A549 (cell line): ENCODE results near the gene TMPRSS9. TPM values are rescaled to one million over a fixed set of nuclear protein-coding genes. Genes with fewer than 3 reads are reported as not detected.

Source experiments
- ATAC-seq, 2 experiments: fragments of 200-7000 bp in 1 of 2; fragments of >200 bp in 1 of 2; cut with Nextera tagmentation in 1 of 2; cut with Tn5 transposase in 1 of 2; 3 replicates each; pipeline versions ENCODE4 v1.8.0 to v1.9.1; 2018 to 2020; ENCODE audit warnings: mild to moderate bottlenecking in 1 of 2, moderate library complexity in 1 of 2
- CTCF ChIA-PET: fragments of 300-600 bp; sonication (Branson Sonifier 250); formaldehyde crosslinking; extraction: SDS; loops from one replicate; lab custom pipeline; 2021; ENCODE audit warnings: antibody characterized with exemption, inconsistent platforms; lab: Yijun Ruan, JAX
- POLR2A ChIA-PET: fragments of 350-600 bp; formaldehyde crosslinking; extraction: SDS; loops from one replicate; lab custom pipeline; 2021; ENCODE audit warnings: antibody characterized with exemption, inconsistent platforms; lab: Yijun Ruan, JAX
- DNase-seq, 2 experiments: peaks; one replicate each; pipeline versions ENCODE4 v3.0.0 to v3.0.0-alpha.2; 2011 to 2016; ENCODE audit warnings: low read depth in 1 of 2, low spot score in 1 of 2
- FAIRE-seq: peaks from 2 replicates; lab custom pipeline; 2011; peaks lifted over from hg19 to GRCh38; lab: Jason Lieb, UNC
- H3K27ac ChIP-seq, 2 experiments: fragments of >200 bp; sonication (Bioruptor Twin); formaldehyde crosslinking; 3 replicates each; pipeline ENCODE4 v1.5.1; 2016 to 2017
- H3K4me1 ChIP-seq: fragments of >200 bp; sonication (Bioruptor Twin); formaldehyde crosslinking; 3 replicates; pipeline ENCODE4 v1.6.1; 2016
- H3K4me2 ChIP-seq: fragments of >200 bp; sonication (Bioruptor Twin); formaldehyde crosslinking; 3 replicates; pipeline ENCODE4 v1.6.1; 2016
- H3K4me3 ChIP-seq: fragments of >200 bp; sonication (Bioruptor Twin); formaldehyde crosslinking; 3 replicates; pipeline ENCODE4 v1.5.1; 2016
- H3K9me3 ChIP-seq: fragments of >200 bp; sonication (Bioruptor Twin); formaldehyde crosslinking; 3 replicates; pipeline ENCODE4 v1.6.1; 2016
- BHLHE40 ChIP-seq: IDR thresholded peaks from 2 replicates; pipeline ENCODE4 v1.6.1; 2012; ENCODE audit warnings: low read depth, low read length, inconsistent platforms
- CHD4 ChIP-seq: fragments of 200-600 bp; sonication (generic); IDR thresholded peaks from 2 replicates; pipeline ENCODE4 v1.6.1; 2016; ENCODE audit warnings: antibody characterized with exemption, mild to moderate bottlenecking, borderline replicate concordance
- EHMT2 ChIP-seq: fragments of 200-600 bp; sonication (generic); IDR thresholded peaks from 2 replicates; pipeline ENCODE4 v1.6.1; 2016; ENCODE audit warnings: antibody characterized with exemption, low read depth, mild to moderate bottlenecking, moderate library complexity
- EP300 ChIP-seq, 2 experiments: fragments of >200 bp; sonication (Bioruptor Twin); formaldehyde crosslinking; IDR thresholded peaks; 2 replicates in 1 of 2; 3 replicates in 1 of 2; pipeline ENCODE4 v1.6.1; 2016 to 2017
- HEYL ChIP-seq: fragments of 250-450 bp; sonication (Bioruptor Pico); IDR thresholded peaks from 2 replicates; pipeline ENCODE4 v1.8.0; 2021; ENCODE audit warnings: mild to moderate bottlenecking, moderate library complexity
- JUN ChIP-seq, 2 experiments: fragments of >200 bp; sonication (Bioruptor Twin); formaldehyde crosslinking; IDR thresholded peaks; 2 replicates in 1 of 2; 3 replicates in 1 of 2; pipeline ENCODE4 v1.6.1; 2016 to 2017
- MAZ ChIP-seq: fragments of 150-350 bp; IDR thresholded peaks from 2 replicates; pipeline ENCODE4 v1.6.1; 2014; ENCODE audit warnings: antibody characterized with exemption, low read depth, low read length, borderline replicate concordance
- MYC ChIP-seq: IDR thresholded peaks from 2 replicates; pipeline ENCODE4 v1.6.1; 2012; ENCODE audit warnings: mild to moderate bottlenecking, inconsistent platforms, low read length, improper control_type of control experiment, borderline replicate concordance
- NPAS2 ChIP-seq: fragments of 250-450 bp; sonication (Bioruptor Pico); IDR thresholded peaks from 2 replicates; pipeline ENCODE4 v1.8.0; 2022; ENCODE audit warnings: mild to moderate bottlenecking, moderate library complexity, borderline replicate concordance
- PHF8 ChIP-seq: fragments of 200-600 bp; sonication (generic); IDR thresholded peaks from 2 replicates; pipeline ENCODE4 v1.6.1; 2016; ENCODE audit warnings: low read depth, mild to moderate bottlenecking, antibody characterized with exemption, moderate library complexity, borderline replicate concordance
- POLR2A ChIP-seq: IDR thresholded peaks from 2 replicates; pipeline ENCODE4 v1.6.1; 2012; ENCODE audit warnings: mild to moderate bottlenecking, low read length
- POLR2AphosphoS2 ChIP-seq: conservative IDR thresholded peaks from 2 replicates; pipeline ENCODE4 v1.6.1; 2012; ENCODE audit warnings: low read length, improper control_type of control experiment, inconsistent platforms
- RARB ChIP-seq: fragments of 250-450 bp; sonication (Bioruptor Pico); IDR thresholded peaks from 2 replicates; pipeline ENCODE4 v1.8.0; 2021; ENCODE audit warnings: mild to moderate bottlenecking, moderate library complexity
- SMC3 ChIP-seq: fragments of >200 bp; sonication (Bioruptor Twin); formaldehyde crosslinking; IDR thresholded peaks from 3 replicates; pipeline ENCODE4 v1.6.1; 2018; ENCODE audit warnings: inconsistent platforms
- TP53 ChIP-seq: fragments of 250-450 bp; sonication (Bioruptor Pico); IDR thresholded peaks from 2 replicates; pipeline ENCODE4 v1.5.0; 2021; ENCODE audit warnings: mild to moderate bottlenecking, moderate library complexity
- WGBS: methylation state at CpG from one replicate; pipeline ENCODE4 v1.1.6; 2017; ENCODE audit errors: missing lambda C conversion rate; 5-methylcytosine and 5-hydroxymethylcytosine counted together
- polyA plus RNA-seq, 4 experiments: library from polyadenylated mRNA; depleted of rRNA in 3 of 4; stranded (reverse); fragments of >200 nt; fragmentation: RNase III in 1 of 4; extraction: RNeasy Plus Mini Kit Qiagen cat#74134 plus additional on column Dnase treatment in 1 of 4; gene quantifications; 2 replicates in 3 of 4; 3 replicates in 1 of 4; pipeline ENCODE4 v1.2.3, GENCODE V29; 2011 to 2017
- TF ChIP-seq, protein P1 (sequence below): fragments of 450-650 bp; IDR thresholded peaks from 2 replicates; pipeline ENCODE4 v1.6.1; 2014; ENCODE audit warnings: antibody characterized with exemption
- TF ChIP-seq, protein P2 (sequence below): fragments of 200-600 bp; sonication (generic); IDR thresholded peaks from 2 replicates; pipeline ENCODE4 v1.6.1; 2016; ENCODE audit warnings: antibody characterized with exemption, mild to moderate bottlenecking, moderate library complexity

The TMPRSS9 gene
- polyA plus RNA-seq, 2 of the 4 experiments (the other 2 are of a cell fraction), result 0.01 TPM; not detected in 1

DNA sequence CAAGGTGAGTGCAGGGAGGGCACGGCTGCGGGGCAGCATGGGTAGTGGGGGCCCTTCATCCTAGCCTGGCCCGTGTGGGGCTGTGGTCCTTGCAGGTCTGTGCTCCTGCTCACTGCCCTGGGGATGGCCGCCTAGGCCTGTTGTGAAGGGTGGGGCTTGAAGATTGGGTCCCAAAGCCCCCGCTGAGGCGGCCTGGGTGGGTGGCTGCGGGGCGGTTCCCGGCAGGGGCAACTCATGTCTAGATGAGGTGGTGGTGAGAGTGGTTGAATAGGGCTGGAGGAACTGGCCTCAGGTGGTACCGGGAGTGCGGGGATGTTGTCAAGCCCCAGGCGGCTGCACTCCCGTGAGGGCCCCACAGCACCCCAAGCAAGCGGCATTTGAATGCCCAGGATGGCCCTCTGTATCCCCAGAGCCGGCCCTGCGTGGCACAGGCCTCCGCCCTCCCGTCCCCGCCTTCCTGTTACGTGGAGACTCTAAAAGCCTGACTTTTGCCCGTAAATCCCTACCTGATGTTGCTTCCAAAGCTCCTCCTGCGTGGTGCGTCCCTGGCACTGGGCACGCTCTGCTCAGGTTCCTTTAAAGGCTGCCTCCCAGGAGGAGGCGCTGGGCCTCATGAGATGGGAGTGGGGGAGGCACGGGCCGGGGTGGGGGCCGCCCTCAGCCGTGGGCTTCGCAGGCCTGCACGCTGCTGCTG lies 16.6 kb upstream of the TMPRSS9 start:
- no peak overlapping the region for H3K4me3 ChIP-seq
- 93% methylated on average over 18 of the region's 31 CpGs for WGBS
- ATAC-seq (peak in 1 of 2 experiments; percentile 27; a peak in 1 of 6 replicates), FAIRE-seq (no peak), DNase-seq (no peak)
- CTCF ChIA-PET, result no interaction called here
- no peak overlapping the region for H3K27ac ChIP-seq
- no peaks in the 10 kb centered on the region for H3K4me1 ChIP-seq
- TF ChIP-seq PHF8 (no peak), EHMT2 (no peak), RARB (CRISPR knock-in tag) (no peak)
- TF ChIP-seq, protein P1, sequence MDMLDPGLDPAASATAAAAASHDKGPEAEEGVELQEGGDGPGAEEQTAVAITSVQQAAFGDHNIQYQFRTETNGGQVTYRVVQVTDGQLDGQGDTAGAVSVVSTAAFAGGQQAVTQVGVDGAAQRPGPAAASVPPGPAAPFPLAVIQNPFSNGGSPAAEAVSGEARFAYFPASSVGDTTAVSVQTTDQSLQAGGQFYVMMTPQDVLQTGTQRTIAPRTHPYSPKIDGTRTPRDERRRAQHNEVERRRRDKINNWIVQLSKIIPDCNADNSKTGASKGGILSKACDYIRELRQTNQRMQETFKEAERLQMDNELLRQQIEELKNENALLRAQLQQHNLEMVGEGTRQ, result no peak
- H3K9me3 ChIP-seq, result no peaks in the 10 kb centered on the region
- POLR2A ChIA-PET, result no interaction called here
- no peak overlapping the region for H3K4me2 ChIP-seq

DNA sequence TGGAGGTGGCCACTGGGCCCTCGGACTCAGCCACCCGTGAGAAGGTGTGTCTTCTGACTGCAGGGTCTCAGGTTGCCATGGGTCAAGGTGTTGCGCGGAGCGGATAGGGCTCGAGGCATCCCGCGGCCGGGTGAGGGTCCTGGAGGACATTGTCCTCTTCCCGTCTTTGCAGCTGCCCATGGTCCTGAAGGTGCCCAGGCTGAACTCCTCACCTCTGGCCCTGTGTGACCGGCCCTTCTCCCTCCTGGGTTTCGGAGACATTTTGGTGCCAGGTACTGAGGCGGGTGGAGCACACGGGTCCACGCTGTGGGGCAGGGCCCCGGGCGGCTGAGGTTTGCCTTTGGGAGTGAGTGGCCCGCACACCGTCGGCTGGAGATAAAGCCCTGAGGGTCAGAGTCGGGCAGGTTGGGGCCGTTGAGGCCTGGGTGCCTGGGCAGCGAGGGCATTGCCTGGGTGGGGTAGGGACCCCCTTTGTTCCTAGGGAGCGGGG lies 15.6 kb upstream of the TMPRSS9 start:
- no peak for DNase-seq
- no peak for ATAC-seq
- 85% methylated on average over 7 of the region's 24 CpGs for WGBS
- Histone ChIP-seq H3K4me2 (no peak overlapping the region), H3K4me1 (no peaks in the 10 kb centered on the region), H3K9me3 (no peaks in the 10 kb centered on the region), H3K4me3 (no peak overlapping the region), H3K27ac (no peak overlapping the region)
- POLR2A ChIA-PET, result no interaction called here
- no peak for FAIRE-seq
- CTCF ChIA-PET, result no interaction called here
- TF ChIP-seq, protein P2, sequence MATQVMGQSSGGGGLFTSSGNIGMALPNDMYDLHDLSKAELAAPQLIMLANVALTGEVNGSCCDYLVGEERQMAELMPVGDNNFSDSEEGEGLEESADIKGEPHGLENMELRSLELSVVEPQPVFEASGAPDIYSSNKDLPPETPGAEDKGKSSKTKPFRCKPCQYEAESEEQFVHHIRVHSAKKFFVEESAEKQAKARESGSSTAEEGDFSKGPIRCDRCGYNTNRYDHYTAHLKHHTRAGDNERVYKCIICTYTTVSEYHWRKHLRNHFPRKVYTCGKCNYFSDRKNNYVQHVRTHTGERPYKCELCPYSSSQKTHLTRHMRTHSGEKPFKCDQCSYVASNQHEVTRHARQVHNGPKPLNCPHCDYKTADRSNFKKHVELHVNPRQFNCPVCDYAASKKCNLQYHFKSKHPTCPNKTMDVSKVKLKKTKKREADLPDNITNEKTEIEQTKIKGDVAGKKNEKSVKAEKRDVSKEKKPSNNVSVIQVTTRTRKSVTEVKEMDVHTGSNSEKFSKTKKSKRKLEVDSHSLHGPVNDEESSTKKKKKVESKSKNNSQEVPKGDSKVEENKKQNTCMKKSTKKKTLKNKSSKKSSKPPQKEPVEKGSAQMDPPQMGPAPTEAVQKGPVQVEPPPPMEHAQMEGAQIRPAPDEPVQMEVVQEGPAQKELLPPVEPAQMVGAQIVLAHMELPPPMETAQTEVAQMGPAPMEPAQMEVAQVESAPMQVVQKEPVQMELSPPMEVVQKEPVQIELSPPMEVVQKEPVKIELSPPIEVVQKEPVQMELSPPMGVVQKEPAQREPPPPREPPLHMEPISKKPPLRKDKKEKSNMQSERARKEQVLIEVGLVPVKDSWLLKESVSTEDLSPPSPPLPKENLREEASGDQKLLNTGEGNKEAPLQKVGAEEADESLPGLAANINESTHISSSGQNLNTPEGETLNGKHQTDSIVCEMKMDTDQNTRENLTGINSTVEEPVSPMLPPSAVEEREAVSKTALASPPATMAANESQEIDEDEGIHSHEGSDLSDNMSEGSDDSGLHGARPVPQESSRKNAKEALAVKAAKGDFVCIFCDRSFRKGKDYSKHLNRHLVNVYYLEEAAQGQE, result 0 out of 2 replicates have a peak, but pooled peaks have one; percentile 16
- TF ChIP-seq SMC3, result no peak

DNA sequence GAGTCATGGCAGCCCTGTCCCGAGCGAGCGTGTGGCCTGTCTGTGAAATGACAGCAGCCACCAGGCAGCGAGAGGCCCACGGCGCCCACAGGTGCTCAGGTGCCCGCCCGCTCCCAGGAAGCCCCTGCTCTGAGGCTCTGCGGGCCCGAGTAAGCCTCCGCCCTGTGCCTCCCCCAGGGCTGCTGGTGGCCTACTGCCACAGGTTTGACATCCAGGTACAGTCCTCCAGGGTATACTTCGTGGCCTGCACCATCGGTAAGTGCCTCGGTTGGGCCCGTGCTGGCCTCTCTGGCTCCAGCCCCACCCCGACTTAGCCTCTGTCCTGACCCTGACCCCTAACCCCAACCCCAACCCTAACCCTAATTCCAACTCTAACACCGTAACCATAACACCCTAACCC lies 15.0 kb upstream of the TMPRSS9 start:
- DNase-seq (no peak), FAIRE-seq (no peak), ATAC-seq (0 out of 6 replicates have a peak, but pooled peaks of 1 of the 2 experiments have one; percentile 12)
- no peaks in the 10 kb centered on the region for H3K4me1 ChIP-seq
- POLR2A ChIA-PET, result no interaction called here
- H3K4me3 ChIP-seq, result no peak overlapping the region
- TF ChIP-seq HEYL (no peak), NPAS2 (CRISPR knock-in tag) (no peak), POLR2A (no peak), BHLHE40 (no peak), JUN (IDR thresholded peaks at IDR 0.05) (no peak), TP53 (no peak), MYC (no peak), EP300 (IDR thresholded peaks at IDR 0.05) (no peak), POLR2AphosphoS2 (no peak), MAZ (no peak), CHD4 (no peak)
- TF ChIP-seq, protein P1, result no peak
- CTCF ChIA-PET, result no interaction called here
- H3K27ac ChIP-seq, result no peak overlapping the region
- H3K4me2 ChIP-seq, result no peak overlapping the region
- whole genome bisulfite sequencing, result 97% methylated on average over 17 of the region's 17 CpGs
- H3K9me3 ChIP-seq, result no peaks in the 10 kb centered on the region
